Smooth muscle cell (in vitro differentiated cells): ENCODE results near the gene TRMT6. TPM values are rescaled to one million over a fixed set of nuclear protein-coding genes. Genes with fewer than 3 reads are reported as not detected.

Experiments
- DNase-seq: peaks from one replicate; lab custom pipeline; 2025; ENCODE audit not compliant: unreplicated experiment; lab: John Stamatoyannopoulos, UW
- H2AFZ ChIP-seq: fragments of 200-600 bp; sonication (generic); 2 replicates; pipeline ENCODE4 v1.6.0; 2016; ENCODE audit warnings: antibody characterized with exemption, low read depth, mild to moderate bottlenecking
- H3F3A ChIP-seq: fragments of 200-600 bp; sonication (generic); 2 replicates; pipeline ENCODE4 v1.6.0; 2017; ENCODE audit warnings: antibody characterized with exemption, low read depth
- H3K27ac ChIP-seq: fragments of 200-600 bp; sonication (generic); 2 replicates; pipeline ENCODE4 v1.5.1; 2016; ENCODE audit warnings: low read depth, mild to moderate bottlenecking
- H3K27me3 ChIP-seq: fragments of 200-600 bp; sonication (generic); 2 replicates; pipeline ENCODE4 v1.6.1; 2016; ENCODE audit warnings: low read depth, mild to moderate bottlenecking
- H3K36me3 ChIP-seq: fragments of 200-600 bp; sonication (generic); 2 replicates; pipeline ENCODE4 v1.5.1; 2016; ENCODE audit warnings: low read depth
- H3K4me1 ChIP-seq: fragments of 200-600 bp; sonication (generic); 2 replicates; pipeline ENCODE4 v1.5.1; 2016; ENCODE audit warnings: low read depth
- H3K4me2 ChIP-seq: fragments of 200-600 bp; sonication (generic); 2 replicates; pipeline ENCODE4 v1.6.0; 2016; ENCODE audit warnings: mild to moderate bottlenecking
- H3K4me3 ChIP-seq: fragments of 200-600 bp; sonication (generic); 2 replicates; pipeline ENCODE4 v1.5.1; 2016; ENCODE audit warnings: mild to moderate bottlenecking
- H3K79me2 ChIP-seq: fragments of 200-600 bp; sonication (generic); 2 replicates; pipeline ENCODE4 v1.6.0; 2016; ENCODE audit warnings: low read depth, mild to moderate bottlenecking
- H3K9ac ChIP-seq: fragments of 200-600 bp; sonication (generic); 2 replicates; pipeline ENCODE4 v1.6.0; 2016; ENCODE audit warnings: low read depth
- H3K9me3 ChIP-seq: fragments of 200-600 bp; sonication (generic); replicated peaks from 2 replicates; pipeline ENCODE4 v1.5.1; 2016; ENCODE audit warnings: low read depth
- H4K20me1 ChIP-seq: fragments of 200-600 bp; sonication (generic); 2 replicates; pipeline ENCODE4 v1.6.0; 2016; ENCODE audit warnings: low read depth
- WGBS: methylation state at CpG from one replicate; pipeline ENCODE4 v1.1.7; 2016; ENCODE audit warnings: low lambda C conversion rate; 5-methylcytosine and 5-hydroxymethylcytosine counted together
- polyA plus RNA-seq: library from polyadenylated mRNA; unstranded; fragments of >200 nt; fragmentation: Nextera tagmentation; extraction: Ambion mirVana; gene quantifications from 2 replicates; pipeline ENCODE4 v1.2.1, GENCODE V29; 2016
- total RNA-seq: library from RNA; depleted of rRNA; stranded (reverse); fragments of >200 nt; gene quantifications from 2 replicates; pipeline ENCODE4 v1.2.3, GENCODE V29; 2014
- TF ChIP-seq, protein P1 (sequence below): fragments of 200-600 bp; sonication (generic); IDR thresholded peaks from 2 replicates; pipeline ENCODE4 v1.5.1; 2017; ENCODE audit warnings: borderline replicate concordance, mild to moderate bottlenecking, antibody characterized with exemption; ENCODE audit not compliant: insufficient read depth, poor library complexity, severe bottlenecking

The TRMT6 gene
- total and polyA plus RNA-seq, 2 experiments from 2014 or later, result 6.0 to 6.3 TPM

- Histone ChIP-seq H3K79me2 (no peaks in the 10 kb centered on the region), H3K9ac (no peak overlapping the region), H4K20me1 (no peaks in the 10 kb centered on the region), H3K4me3 (no peak overlapping the region), H2AFZ (no peak overlapping the region), H3K4me2 (no peak overlapping the region), H3F3A (no peaks in the 10 kb centered on the region), H3K9me3 (no peaks in the 10 kb centered on the region), H3K36me3 (no peaks in the 10 kb centered on the region), H3K27me3 (peaks cover 27% of the 10 kb centered on the region), H3K27ac (no peak overlapping the region), H3K4me1 (no peaks in the 10 kb centered on the region)
- 77% methylated on average over 2 of the region's 2 CpGs for WGBS
- no peak for DNase-seq
- TF ChIP-seq, protein P1, sequence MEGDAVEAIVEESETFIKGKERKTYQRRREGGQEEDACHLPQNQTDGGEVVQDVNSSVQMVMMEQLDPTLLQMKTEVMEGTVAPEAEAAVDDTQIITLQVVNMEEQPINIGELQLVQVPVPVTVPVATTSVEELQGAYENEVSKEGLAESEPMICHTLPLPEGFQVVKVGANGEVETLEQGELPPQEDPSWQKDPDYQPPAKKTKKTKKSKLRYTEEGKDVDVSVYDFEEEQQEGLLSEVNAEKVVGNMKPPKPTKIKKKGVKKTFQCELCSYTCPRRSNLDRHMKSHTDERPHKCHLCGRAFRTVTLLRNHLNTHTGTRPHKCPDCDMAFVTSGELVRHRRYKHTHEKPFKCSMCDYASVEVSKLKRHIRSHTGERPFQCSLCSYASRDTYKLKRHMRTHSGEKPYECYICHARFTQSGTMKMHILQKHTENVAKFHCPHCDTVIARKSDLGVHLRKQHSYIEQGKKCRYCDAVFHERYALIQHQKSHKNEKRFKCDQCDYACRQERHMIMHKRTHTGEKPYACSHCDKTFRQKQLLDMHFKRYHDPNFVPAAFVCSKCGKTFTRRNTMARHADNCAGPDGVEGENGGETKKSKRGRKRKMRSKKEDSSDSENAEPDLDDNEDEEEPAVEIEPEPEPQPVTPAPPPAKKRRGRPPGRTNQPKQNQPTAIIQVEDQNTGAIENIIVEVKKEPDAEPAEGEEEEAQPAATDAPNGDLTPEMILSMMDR, result no peak
Observed at GRCh38 chr20:5908981-5909380, 41.4 kb downstream of the TRMT6 start.

DNA sequence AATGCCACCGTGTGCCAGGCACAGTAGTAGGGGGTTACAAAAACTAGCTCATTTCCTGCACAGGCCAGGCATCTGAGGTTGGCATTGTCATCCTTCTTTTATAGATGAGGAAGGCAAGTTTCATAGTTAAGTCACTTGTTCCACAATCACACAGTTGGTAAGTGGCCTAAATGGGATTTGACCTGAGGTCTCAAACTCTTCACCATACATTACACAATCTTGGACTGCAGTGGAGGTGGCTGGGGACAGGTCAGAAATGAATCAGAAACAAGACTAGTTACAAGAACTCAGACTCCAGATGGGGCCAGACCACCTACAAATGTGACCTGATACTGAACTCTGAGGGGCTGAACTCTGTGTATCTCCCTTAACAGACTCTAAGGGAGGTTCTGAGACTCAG is 49.4 kb downstream of the TRMT6 start:
- H2AFZ ChIP-seq, result no peak overlapping the region
- H3K36me3 ChIP-seq, result no peaks in the 10 kb centered on the region
- no peaks in the 10 kb centered on the region for H3K79me2 ChIP-seq
- no peak for DNase-seq
- no peaks in the 10 kb centered on the region for H3K4me1 ChIP-seq
- no peaks in the 10 kb centered on the region for H4K20me1 ChIP-seq
- H3F3A ChIP-seq, result no peaks in the 10 kb centered on the region
- no peaks in the 10 kb centered on the region for H3K9me3 ChIP-seq
- H3K4me3 ChIP-seq, result no peak overlapping the region
- no peak overlapping the region for H3K9ac ChIP-seq
- H3K4me2 ChIP-seq, result no peak overlapping the region
- no peak overlapping the region for H3K27ac ChIP-seq
- H3K27me3 ChIP-seq, result peaks cover 6% of the 10 kb centered on the region
- WGBS, result 72% methylated on average over 1 of the region's 1 CpG
- TF ChIP-seq, protein P1, result no peak

DNA sequence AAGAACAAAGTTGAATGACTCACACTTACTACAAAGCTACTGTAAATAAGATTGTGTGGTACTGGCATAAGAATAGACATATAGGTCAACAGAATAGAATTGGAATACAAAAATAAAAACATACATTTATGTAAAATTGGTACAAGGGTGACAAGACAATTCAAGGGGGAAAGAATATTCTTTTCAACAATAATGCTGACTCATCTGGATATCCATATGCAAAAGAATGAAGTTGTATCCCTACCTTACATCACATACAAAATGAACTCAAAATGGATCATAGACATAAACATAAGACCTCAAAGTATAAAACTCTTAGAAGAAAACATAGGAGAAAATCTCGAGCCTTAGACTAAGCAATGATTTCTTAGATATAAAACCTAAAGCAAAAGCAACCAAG is 50.9 kb downstream of the TRMT6 start:
- no peak for DNase-seq
- Histone ChIP-seq H3K4me3 (no peak overlapping the region), H3K79me2 (no peaks in the 10 kb centered on the region), H3K4me2 (no peak overlapping the region), H3K4me1 (no peaks in the 10 kb centered on the region), H3K9ac (no peak overlapping the region), H3K27ac (no peak overlapping the region), H3K36me3 (no peaks in the 10 kb centered on the region), H3K27me3 (peaks cover 6% of the 10 kb centered on the region), H2AFZ (no peak overlapping the region), H3F3A (no peaks in the 10 kb centered on the region), H4K20me1 (no peaks in the 10 kb centered on the region), H3K9me3 (no peaks in the 10 kb centered on the region)
- TF ChIP-seq, protein P1, result no peak
- WGBS, result 58% methylated on average over 1 of the region's 1 CpG

- H3F3A ChIP-seq, result no peaks in the 10 kb centered on the region
- no peak for DNase-seq
- no peaks in the 10 kb centered on the region for H4K20me1 ChIP-seq
- no peak overlapping the region for H3K27ac ChIP-seq
- peaks cover 6% of the 10 kb centered on the region for H3K27me3 ChIP-seq
- H3K9me3 ChIP-seq, result no peaks in the 10 kb centered on the region
- no peak overlapping the region for H3K9ac ChIP-seq
- no peaks in the 10 kb centered on the region for H3K4me1 ChIP-seq
- no peak overlapping the region for H3K4me3 ChIP-seq
- no peak overlapping the region for H3K4me2 ChIP-seq
- no peaks in the 10 kb centered on the region for H3K36me3 ChIP-seq
- no peak overlapping the region for H2AFZ ChIP-seq
- TF ChIP-seq, protein P1, result no peak
- no peaks in the 10 kb centered on the region for H3K79me2 ChIP-seq
- 84% methylated on average over 2 of the region's 2 CpGs for WGBS
Observed at GRCh38 chr20:5895626-5896025, 54.7 kb downstream of the TRMT6 start.
